ENCODE data around the gene LCP1.

DNA sequence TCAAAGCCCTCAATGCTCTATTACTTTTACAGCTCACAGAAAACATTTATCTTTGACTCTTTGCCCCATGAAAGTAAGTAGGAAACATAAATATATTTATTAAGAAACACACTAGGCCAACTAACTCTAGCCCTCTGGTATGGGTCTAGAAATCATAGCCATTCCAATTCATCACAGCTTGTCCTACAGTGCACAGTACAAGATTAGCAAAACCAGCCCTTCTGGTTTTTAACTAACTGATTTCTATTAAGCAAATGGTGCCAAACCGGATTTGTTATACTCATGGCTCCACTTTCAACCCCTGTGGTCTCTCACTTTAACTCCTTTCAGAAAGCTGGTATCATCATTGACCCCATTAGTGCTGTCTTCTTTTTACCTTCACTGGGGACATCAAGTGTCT, 24.2 kb upstream of the LCP1 start:
- TF ChIP-seq, protein P1, sequence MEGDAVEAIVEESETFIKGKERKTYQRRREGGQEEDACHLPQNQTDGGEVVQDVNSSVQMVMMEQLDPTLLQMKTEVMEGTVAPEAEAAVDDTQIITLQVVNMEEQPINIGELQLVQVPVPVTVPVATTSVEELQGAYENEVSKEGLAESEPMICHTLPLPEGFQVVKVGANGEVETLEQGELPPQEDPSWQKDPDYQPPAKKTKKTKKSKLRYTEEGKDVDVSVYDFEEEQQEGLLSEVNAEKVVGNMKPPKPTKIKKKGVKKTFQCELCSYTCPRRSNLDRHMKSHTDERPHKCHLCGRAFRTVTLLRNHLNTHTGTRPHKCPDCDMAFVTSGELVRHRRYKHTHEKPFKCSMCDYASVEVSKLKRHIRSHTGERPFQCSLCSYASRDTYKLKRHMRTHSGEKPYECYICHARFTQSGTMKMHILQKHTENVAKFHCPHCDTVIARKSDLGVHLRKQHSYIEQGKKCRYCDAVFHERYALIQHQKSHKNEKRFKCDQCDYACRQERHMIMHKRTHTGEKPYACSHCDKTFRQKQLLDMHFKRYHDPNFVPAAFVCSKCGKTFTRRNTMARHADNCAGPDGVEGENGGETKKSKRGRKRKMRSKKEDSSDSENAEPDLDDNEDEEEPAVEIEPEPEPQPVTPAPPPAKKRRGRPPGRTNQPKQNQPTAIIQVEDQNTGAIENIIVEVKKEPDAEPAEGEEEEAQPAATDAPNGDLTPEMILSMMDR (IDR thresholded peaks at IDR 0.05), result no peak
- TF ChIP-seq POLR2A (IDR thresholded peaks at IDR 0.05), result no peak
